ENCODE results near the gene HMGCS2. TPM values are rescaled to one million over a fixed set of nuclear protein-coding genes. Genes with fewer than 3 reads are reported as not detected.

Gene HMGCS2
- total RNA-seq, 2 experiments from 2014 or later: not detected

DNA sequence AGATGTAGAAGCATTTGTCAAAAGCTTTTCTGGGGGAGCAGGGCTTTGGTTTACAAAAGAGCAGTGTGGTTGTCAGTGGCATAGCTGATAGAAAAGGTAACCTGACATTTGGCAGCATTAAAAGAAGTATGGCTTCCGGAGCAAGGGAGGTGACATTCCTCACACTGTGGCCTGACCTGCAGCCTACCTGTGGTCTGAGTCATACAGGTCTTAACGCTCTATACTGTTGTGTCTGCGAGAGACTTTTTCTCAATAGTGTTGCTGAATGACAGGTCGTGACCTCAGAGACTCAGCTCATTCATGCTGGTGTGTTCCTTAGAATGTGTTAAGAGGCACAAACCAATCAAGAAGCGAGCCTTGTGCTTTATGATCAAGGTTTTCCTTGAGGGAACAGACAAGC lies 37.6 kb downstream of the HMGCS2 start:
- DNase-seq: no peak
- no peak overlapping the region for H3K4me3 Mint-ChIP-seq
- no peak overlapping the region for H3K27ac Mint-ChIP-seq
- no peaks in the 10 kb centered on the region for H3K4me1 Mint-ChIP-seq
- peaks cover 34% of the 10 kb centered on the region for H3K36me3 Mint-ChIP-seq (ENCODE audit: low read depth)
- CTCF ChIA-PET: interaction anchor here (1.0 to 1.8 kb wide), 2 partner anchors 12 to 22 kb away, joined by 3 to 5 read pairs; no protein-coding TSS in a partner anchor
- no peaks in the 10 kb centered on the region for H3K27me3 Mint-ChIP-seq
- no peaks in the 10 kb centered on the region for H3K9me3 Mint-ChIP-seq
- POLR2A ChIA-PET: no interaction called here

DNA sequence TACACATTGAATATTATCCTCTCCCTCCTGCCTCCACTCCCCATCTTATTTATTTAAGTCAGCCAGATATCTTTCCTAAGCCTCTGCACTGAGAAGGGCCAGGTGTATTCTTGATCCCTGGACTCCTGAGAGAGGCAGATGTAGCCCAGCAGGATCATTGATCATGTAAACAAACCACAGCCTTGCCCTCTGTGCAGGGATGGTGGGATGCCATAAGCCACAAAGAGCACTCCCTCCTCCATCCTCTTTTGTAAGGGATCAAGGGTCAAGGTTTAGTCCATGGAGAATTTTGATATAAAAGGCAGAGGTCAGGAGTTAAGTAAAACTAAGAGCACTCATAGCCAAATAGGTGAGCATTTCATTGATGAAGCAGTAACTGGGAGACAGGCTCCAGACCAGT lies 39.7 kb downstream of the HMGCS2 start:
- ChIA-PET POLR2A (no interaction called here), CTCF (no interaction called here)
- Mint-ChIP-seq H3K4me3 (no peak overlapping the region), H3K4me1 (peaks cover 3% of the 10 kb centered on the region), H3K9me3 (no peaks in the 10 kb centered on the region), H3K27ac (no peak overlapping the region), H3K27me3 (no peaks in the 10 kb centered on the region), H3K36me3 (ENCODE audit: low read depth) (peaks cover 23% of the 10 kb centered on the region)
- DNase-seq: no peak

DNA sequence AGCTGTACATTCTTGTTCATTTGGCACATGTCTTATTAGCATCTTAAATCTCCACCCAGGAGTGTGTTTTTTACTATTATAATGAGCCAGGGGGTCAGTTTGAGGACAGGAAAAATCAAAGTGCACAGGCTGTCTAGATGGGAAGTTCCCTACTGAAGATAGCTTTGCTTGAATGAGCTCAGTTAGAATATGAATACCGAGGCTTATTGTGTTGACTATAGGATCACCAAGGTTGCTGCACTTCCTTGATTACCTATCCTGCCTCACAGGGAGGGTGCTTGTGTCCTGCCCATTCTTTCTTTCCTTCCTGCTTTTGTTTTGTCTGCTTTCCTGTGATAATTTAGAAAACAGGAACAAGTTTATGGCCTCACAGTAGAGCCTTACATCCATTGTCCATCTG lies 40.7 kb downstream of the HMGCS2 start:
- peaks cover 3% of the 10 kb centered on the region for H3K4me1 Mint-ChIP-seq
- POLR2A ChIA-PET: no interaction called here
- CTCF ChIA-PET: interaction anchor here (1.1 kb wide), 1 partner anchor 80 kb away, joined by 8 read pairs; no protein-coding TSS in a partner anchor

DNA sequence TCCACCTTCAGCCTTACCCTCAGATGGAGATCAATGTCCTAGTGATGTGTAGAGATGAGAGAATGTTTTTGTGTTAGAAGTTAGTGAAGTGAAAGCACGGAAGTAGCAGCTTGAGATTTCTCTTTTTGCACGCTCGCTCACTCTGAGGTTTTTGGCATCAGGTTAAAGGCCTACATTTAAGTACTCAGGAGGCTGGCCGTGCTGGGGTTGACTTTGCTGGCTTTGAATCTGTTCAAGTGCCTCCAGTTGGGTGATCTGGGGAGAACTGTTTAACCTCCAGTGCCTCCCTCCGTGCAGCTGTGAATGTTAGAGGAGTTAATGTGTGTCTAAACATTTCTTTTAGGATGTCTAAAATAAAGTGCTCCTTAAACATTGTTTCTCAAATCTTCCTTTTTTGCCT lies 43.1 kb downstream of the HMGCS2 start:
- no peak overlapping the region for H3K4me3 Mint-ChIP-seq
- no peak for DNase-seq
- peak overlapping the region; percentile 52 for H3K27ac Mint-ChIP-seq
- H3K9me3 Mint-ChIP-seq: no peaks in the 10 kb centered on the region
- ChIA-PET POLR2A (no interaction called here), CTCF (no interaction called here)
- no peaks in the 10 kb centered on the region for H3K27me3 Mint-ChIP-seq
- peaks cover 4% of the 10 kb centered on the region for H3K4me1 Mint-ChIP-seq
- peaks cover 46% of the 10 kb centered on the region for H3K36me3 Mint-ChIP-seq (ENCODE audit: low read depth)

More for the DNA sequence above, 40.7 kb downstream of the HMGCS2 start:
- no peaks in the 10 kb centered on the region for H3K27me3 Mint-ChIP-seq
- H3K27ac Mint-ChIP-seq: peak overlapping the region; percentile 0
- H3K4me3 Mint-ChIP-seq: no peak overlapping the region
- no peak for DNase-seq
- H3K9me3 Mint-ChIP-seq: no peaks in the 10 kb centered on the region
- H3K36me3 Mint-ChIP-seq (ENCODE audit: low read depth): peaks cover 30% of the 10 kb centered on the region

DNA sequence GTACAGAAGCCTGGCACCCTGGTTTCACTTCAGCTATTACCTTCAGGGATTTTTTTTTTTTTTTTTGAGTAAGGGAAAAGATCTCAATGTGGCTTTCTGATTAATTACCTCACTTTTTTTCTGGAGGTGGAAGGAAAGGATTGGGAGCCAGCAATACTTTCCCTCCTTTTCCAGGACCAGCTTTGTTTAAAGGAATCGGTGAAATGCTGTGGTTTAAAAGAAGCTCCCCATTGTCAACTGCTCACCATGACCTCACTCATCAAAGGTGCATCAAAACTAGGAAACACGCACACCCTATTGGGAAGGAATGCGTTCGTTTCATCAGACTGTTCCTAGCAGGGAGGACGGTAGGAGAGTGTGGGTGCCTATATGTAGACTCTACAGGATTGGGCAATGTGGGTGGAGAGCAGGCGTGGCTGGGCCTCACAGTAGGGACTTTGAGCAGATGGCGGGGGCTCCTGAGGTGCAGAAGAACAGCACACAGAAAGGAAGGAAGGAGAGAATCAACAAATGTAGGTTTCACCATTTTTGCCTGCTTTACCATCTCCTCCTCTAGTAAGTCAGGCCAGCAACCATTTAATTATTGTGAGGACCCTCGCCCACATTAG lies 44.0 kb downstream of the HMGCS2 start:
- Mint-ChIP-seq H3K4me1 (peaks cover 4% of the 10 kb centered on the region), H3K9me3 (no peaks in the 10 kb centered on the region), H3K4me3 (no peak overlapping the region), H3K27ac (peak overlapping the region; percentile 21), H3K36me3 (ENCODE audit: low read depth) (peaks cover 42% of the 10 kb centered on the region), H3K27me3 (no peaks in the 10 kb centered on the region)
- DNase-seq: no peak
- ChIA-PET CTCF (no interaction called here), POLR2A (no interaction called here)

DNA sequence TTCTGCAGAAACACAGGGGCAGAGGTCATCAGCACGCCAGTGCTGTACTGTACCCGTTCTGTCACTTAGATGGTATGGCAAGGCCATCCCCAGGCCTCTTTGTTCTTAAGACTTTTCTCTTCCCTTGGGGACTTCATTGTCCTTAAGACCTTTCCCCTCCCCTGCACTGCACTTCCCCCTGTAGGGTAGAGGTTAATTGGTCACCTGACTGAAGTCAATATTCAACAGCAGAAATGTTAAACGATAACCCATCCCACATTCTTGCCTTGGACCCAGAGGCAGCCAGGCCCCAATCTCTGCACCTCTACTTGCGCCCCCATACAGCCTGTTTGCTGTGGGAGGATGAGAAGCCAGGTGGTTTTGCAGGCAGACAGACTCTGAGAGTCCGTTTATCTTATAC lies 46.8 kb downstream of the HMGCS2 start:
- Mint-ChIP-seq H3K27me3 (no peaks in the 10 kb centered on the region), H3K27ac (no peak overlapping the region), H3K4me1 (peaks cover 11% of the 10 kb centered on the region), H3K4me3 (no peak overlapping the region), H3K36me3 (ENCODE audit: low read depth) (peaks cover 32% of the 10 kb centered on the region), H3K9me3 (no peaks in the 10 kb centered on the region)
- POLR2A ChIA-PET: no interaction called here
- no peak for DNase-seq
- CTCF ChIA-PET: interaction anchor here (0.6 kb wide), 1 partner anchor 36 kb away, joined by 4 read pairs; no protein-coding TSS in a partner anchor

DNA sequence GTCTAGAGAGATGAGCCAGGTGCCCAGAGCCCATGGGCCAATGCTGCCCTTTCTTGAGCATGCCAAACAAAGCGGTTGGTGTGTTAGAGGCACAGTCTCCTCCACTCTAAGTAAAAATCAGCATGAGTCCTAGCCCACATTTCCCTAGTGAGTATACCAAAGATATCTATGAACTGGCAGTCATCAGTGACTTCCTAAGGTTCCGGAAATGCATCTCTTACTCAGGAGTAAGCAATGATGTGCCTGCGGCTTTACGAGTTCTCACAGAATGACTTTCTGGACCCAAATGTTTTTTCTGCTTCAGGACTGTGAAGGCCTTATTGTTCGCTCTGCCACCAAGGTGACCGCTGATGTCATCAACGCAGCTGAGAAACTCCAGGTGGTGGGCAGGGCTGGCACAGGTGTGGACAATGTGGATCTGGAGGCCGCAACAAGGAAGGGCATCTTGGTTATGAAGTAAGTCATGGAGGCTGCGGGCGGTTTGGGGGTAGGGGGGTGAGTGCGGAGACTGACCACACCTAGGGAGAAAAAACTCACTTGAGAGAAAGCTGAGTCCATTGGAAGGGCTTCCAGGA lies 47.8 kb downstream of the HMGCS2 start:
- Mint-ChIP-seq H3K27ac (no peak overlapping the region), H3K36me3 (ENCODE audit: low read depth) (peaks cover 30% of the 10 kb centered on the region), H3K9me3 (no peaks in the 10 kb centered on the region), H3K4me1 (peaks cover 18% of the 10 kb centered on the region), H3K4me3 (no peak overlapping the region), H3K27me3 (no peaks in the 10 kb centered on the region)
- CTCF ChIA-PET: no interaction called here
- no peak for DNase-seq
- POLR2A ChIA-PET: no interaction called here

DNA sequence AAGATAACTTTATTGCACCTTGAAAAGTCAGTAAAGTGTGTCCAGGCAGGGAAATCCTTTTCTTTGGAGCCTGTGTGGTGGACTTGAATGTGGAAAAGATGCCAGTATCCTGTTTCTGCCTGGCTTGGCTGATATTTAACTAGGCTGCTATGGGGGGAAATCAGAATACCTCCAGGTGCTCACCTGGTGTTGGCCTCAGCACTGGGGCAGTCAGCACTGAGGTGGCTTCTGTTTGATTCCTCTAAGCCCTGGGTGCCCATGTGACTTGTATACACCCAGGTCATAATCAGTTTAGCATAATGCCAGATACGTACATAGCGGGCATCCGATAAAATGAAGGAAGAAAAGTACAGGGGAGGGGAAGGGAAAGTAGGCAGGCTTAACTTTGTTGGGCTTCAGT lies 49.7 kb downstream of the HMGCS2 start:
- no peak overlapping the region for H3K4me3 Mint-ChIP-seq
- no peak overlapping the region for H3K27ac Mint-ChIP-seq

DNA sequence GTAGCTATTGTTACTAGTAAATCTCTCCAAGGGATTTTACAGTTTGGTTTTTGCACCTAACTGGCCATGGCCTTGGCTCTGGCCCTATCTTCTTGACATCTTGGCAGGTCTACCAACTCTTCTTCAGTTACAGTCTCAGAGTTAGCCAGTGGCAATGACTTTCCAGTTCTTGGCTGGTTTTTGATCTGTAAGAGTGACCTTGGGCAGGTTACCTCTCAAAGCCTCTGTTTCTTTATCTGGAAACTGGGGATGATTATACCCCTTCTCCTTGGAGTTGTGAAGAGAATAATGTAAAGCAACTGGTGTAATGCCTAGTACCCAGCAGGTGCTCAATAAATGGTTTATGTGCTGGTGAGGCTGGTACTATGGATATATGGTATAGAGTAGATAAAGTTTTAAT lies 50.3 kb downstream of the HMGCS2 start:
- ChIA-PET POLR2A (no interaction called here), CTCF (interaction anchor here (0.7 kb wide), 1 partner anchor 72 kb away, joined by 3 read pairs; no protein-coding TSS in a partner anchor)
- Mint-ChIP-seq H3K4me3 (no peak overlapping the region), H3K36me3 (ENCODE audit: low read depth) (peaks cover 30% of the 10 kb centered on the region), H3K27ac (no peak overlapping the region), H3K27me3 (no peaks in the 10 kb centered on the region), H3K4me1 (peaks cover 39% of the 10 kb centered on the region), H3K9me3 (no peaks in the 10 kb centered on the region)
- no peak for DNase-seq

More for the DNA sequence above, 49.7 kb downstream of the HMGCS2 start:
- peaks cover 33% of the 10 kb centered on the region for H3K4me1 Mint-ChIP-seq
- ChIA-PET POLR2A (no interaction called here), CTCF (interaction anchor here (1.2 kb wide), 1 partner anchor 16 kb away, joined by 3 read pairs; no protein-coding TSS in a partner anchor)
- H3K36me3 Mint-ChIP-seq (ENCODE audit: low read depth): peaks cover 33% of the 10 kb centered on the region
- no peaks in the 10 kb centered on the region for H3K27me3 Mint-ChIP-seq
- H3K9me3 Mint-ChIP-seq: no peaks in the 10 kb centered on the region
- DNase-seq: no peak

DNA sequence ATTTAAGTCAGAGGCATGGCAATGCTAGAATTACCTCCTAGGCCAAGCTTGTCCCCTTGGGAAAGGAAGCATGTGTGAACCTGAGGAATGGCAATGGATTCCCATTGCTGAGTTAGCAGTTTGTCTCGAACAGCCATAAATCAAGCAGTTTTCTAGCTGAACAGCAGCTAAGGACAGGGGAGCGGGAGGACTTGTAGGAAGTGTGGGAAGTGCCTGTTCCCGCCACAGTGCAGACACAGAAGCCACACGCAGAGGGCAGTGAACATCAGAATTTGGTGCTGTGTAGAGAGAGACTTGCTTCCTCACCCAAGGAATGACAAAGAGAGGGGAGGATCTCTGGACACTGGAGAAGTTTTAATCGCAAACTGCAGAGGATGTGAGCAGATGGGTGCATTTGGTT lies 53.2 kb downstream of the HMGCS2 start:
- DNase-seq: no peak
- H3K36me3 Mint-ChIP-seq (ENCODE audit: low read depth): peaks cover 15% of the 10 kb centered on the region
- H3K4me1 Mint-ChIP-seq: peaks cover 49% of the 10 kb centered on the region
- H3K27ac Mint-ChIP-seq: no peak overlapping the region
- POLR2A ChIA-PET: no interaction called here
- CTCF ChIA-PET: no interaction called here
- peaks cover 4% of the 10 kb centered on the region for H3K27me3 Mint-ChIP-seq
- H3K9me3 Mint-ChIP-seq: no peaks in the 10 kb centered on the region
- H3K4me3 Mint-ChIP-seq: no peak overlapping the region

DNA sequence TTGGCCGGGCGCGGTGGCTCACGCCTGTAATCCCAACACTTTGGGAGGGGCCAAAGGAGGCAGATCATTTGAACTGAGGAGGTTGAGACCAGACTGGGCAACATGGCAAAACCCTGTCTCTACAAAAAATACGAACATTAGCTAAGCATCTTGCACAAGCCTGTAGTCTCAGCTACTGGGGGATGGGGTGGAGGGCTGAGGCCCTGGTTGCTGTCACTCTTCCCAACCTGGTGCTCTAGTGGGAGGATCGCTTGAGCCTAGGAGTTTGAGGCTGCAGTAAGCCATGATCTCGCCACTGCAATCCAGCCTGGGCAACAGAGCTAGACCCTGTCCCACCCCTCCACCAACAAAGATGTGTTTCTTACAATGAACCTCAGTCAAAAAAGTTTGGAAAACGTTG lies 54.1 kb downstream of the HMGCS2 start:
- peaks cover 13% of the 10 kb centered on the region for H3K27me3 Mint-ChIP-seq
- CTCF ChIA-PET: no interaction called here
- H3K4me1 Mint-ChIP-seq: peaks cover 50% of the 10 kb centered on the region
- H3K4me3 Mint-ChIP-seq: peak overlapping the region; percentile 91
- no peak for DNase-seq
- peaks cover 15% of the 10 kb centered on the region for H3K36me3 Mint-ChIP-seq (ENCODE audit: low read depth)
- no peak overlapping the region for H3K27ac Mint-ChIP-seq
- no peaks in the 10 kb centered on the region for H3K9me3 Mint-ChIP-seq
- POLR2A ChIA-PET: no interaction called here

DNA sequence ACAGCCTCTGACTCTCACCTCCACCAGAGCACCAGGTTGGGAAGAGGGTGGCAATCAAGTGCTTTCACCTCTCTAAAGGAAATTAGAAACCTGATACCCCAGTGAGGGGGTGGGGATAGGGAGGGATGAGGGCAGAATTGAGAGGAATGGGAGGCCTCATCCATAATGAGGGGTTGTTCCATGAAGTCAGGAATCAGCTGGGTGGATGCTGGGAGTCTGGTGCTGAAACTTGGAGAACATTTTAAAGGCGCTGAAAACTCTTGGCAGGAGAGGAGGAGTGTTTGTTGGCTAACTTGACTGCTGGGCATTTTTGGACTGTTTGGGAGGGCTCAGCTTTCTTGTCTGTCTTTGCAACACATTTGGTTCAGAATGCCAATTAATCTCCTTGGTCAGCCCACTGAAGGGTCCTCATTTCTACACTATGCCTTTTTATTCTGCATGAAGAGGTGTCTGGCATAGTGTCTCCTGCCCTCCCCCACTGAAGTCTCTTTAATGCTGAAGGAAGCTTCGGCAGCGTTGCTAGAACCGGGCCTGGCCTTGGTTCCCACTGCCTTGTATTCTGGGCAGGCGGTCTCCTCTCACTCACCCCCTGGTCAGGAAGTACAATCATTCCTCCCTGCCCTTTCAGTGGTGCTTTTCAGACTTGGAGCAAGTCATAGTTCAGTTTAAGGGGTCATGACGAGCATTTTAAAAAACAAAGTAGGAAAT lies 54.8 kb downstream of the HMGCS2 start:
- H3K27ac Mint-ChIP-seq: peak overlapping the region; percentile 83
- CTCF ChIA-PET: no interaction called here
- H3K27me3 Mint-ChIP-seq: peaks cover 18% of the 10 kb centered on the region
- DNase-seq: no peak
- H3K36me3 Mint-ChIP-seq (ENCODE audit: low read depth): peaks cover 15% of the 10 kb centered on the region
- POLR2A ChIA-PET: no interaction called here
- H3K4me1 Mint-ChIP-seq: peaks cover 48% of the 10 kb centered on the region
- H3K9me3 Mint-ChIP-seq: no peaks in the 10 kb centered on the region
- H3K4me3 Mint-ChIP-seq: peak overlapping the region; percentile 91

DNA sequence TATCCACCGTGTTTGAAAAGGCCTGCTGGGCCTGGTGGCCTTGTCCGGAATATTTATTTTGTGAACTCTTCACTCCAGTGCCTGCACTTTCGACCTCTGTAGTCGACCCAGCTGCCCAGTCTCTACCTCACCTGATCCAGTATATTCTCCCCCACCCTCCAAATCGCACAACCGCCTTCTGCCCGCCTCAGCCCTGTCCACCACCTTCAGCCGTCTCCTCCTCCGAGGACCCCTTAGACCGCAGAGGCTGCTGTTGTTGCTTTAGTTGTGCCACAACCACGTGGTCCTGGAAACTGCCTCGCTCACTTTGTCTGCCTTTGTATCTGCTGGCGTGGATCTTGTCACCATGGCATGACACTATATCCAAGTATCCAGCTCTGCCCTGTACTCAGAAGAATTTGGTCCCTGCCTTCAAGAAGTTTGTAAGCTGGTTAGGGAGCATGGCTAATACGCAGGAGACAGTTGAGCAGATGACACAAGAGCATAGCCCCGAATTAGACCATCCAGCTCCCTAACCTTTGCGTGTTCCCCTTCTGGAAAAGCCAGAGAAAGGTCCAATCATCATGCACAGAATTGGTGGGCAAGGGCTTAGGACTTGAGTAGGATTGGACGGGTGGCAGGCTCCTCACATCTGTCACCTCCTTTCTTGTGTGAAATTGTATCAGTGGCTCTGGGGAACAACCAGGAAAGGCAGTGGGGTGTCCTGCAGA lies 55.5 kb downstream of the HMGCS2 start:
- peak overlapping the region; percentile 91 for H3K4me3 Mint-ChIP-seq

More for the DNA sequence above, 55.5 kb downstream of the HMGCS2 start:
- DNase-seq: no peak
- Mint-ChIP-seq H3K9me3 (no peaks in the 10 kb centered on the region), H3K27me3 (peaks cover 25% of the 10 kb centered on the region), H3K36me3 (ENCODE audit: low read depth) (peaks cover 15% of the 10 kb centered on the region), H3K27ac (peak overlapping the region; percentile 83), H3K4me1 (peaks cover 46% of the 10 kb centered on the region)
- ChIA-PET POLR2A (no interaction called here), CTCF (no interaction called here)

Measured in activated CD4-positive, alpha-beta T cell treated with anti-CD3 and anti-CD28 coated beads, Interleukin-2, amount 10 ng/mL, durations not matched to agents 7 days and 5 days (primary cell).